Upper lobe of left lung (tissue), 4 donors: ENCODE measurements around the gene ITPR1.

Source experiments
- CTCF ChIP-seq, 6 experiments: fragments of 450-650 bp in 4 of 6; fragments of 200-600 bp in 2 of 6; sonication (generic) in 2 of 6; IDR thresholded peaks; one replicate each; pipeline ENCODE4 v1.5.1; 2016 to 2019; ENCODE audit warnings: antibody characterized with exemption in 6 of 6
- POLR2A ChIP-seq, 4 donors: fragments of 450-650 bp; IDR thresholded peaks; one replicate each; pipeline ENCODE4 v1.5.1; 2016 to 2017; ENCODE audit warnings: antibody characterized with exemption in 4 of 4, mild to moderate bottlenecking in 2 of 4
- POLR2AphosphoS5 ChIP-seq, 2 donors: sonication (generic); formaldehyde crosslinking; IDR thresholded peaks; one replicate each; pipeline ENCODE4 v1.5.1; 2017; ENCODE audit warnings: antibody characterized with exemption in 2 of 2

GRCh38 chr3:4785551-4785950 lies 292.4 kb downstream of the ITPR1 start:
- TF ChIP-seq POLR2A (IDR thresholded peaks at IDR 0.05) (no peak), CTCF (IDR thresholded peaks at IDR 0.05) (no peak), POLR2AphosphoS5 (IDR thresholded peaks at IDR 0.05) (no peak)
